B cell (primary cell): ENCODE results near the gene TMEM126A. TPM values are rescaled to one million over a fixed set of nuclear protein-coding genes. Genes with fewer than 3 reads are reported as not detected.

Source experiments
- ATAC-seq: fragments of 200-7000 bp; cut with Tn5 transposase; one replicate; pipeline ENCODE4 v1.10.0; 2021; ENCODE audit warnings: low read depth, mild to moderate bottlenecking, moderate number of reproducible peaks, moderate library complexity
- CTCF ChIA-PET: fragments of 350-600 bp; sonication (Branson Sonifier 250); formaldehyde crosslinking; loops from one replicate; lab custom pipeline; 2021; ENCODE audit warnings: antibody characterized with exemption, inconsistent platforms; lab: Charles Lee
- POLR2A ChIA-PET: fragments of 350-600 bp; sonication (Branson Sonifier 250); formaldehyde crosslinking; loops from one replicate; lab custom pipeline; 2021; ENCODE audit warnings: antibody characterized with exemption; lab: Charles Lee
- DNase-seq: peaks from one replicate; pipeline ENCODE4 v3.0.0; 2013
- H2AFZ ChIP-seq: 2 replicates; pipeline ENCODE4 v1.6.1; 2012; ENCODE audit warnings: mild to moderate bottlenecking, low read depth, low read length; ENCODE audit not compliant: insufficient read depth, poor library complexity, severe bottlenecking
- H3K27ac ChIP-seq, 2 donors: 1 replicate in 1 of 2; 2 replicates in 1 of 2; pipeline ENCODE4 v1.5.1; 2012 to 2013; ENCODE audit warnings: low read length in 2 of 2, mild to moderate bottlenecking in 2 of 2, moderate library complexity in 1 of 2
- H3K27me3 ChIP-seq, 4 experiments: fragments of 200-600 bp in 1 of 4; sonication (generic) in 1 of 4; replicated peaks in 1 of 4; 1 replicate in 2 of 4; 2 replicates in 2 of 4; pipeline versions ENCODE4 v1.6.1 to v1.7.0; 2013 to 2016; ENCODE audit warnings: low read length in 3 of 4, mild to moderate bottlenecking in 2 of 4, mixed read lengths in 1 of 4, moderate library complexity in 1 of 4; ENCODE audit not compliant: insufficient read depth in 4 of 4, control insufficient read depth in 3 of 4; ENCODE audit errors: control extremely low read depth in 1 of 4
- H3K36me3 ChIP-seq, 2 experiments: replicated peaks in 1 of 2; 1 replicate in 1 of 2; 2 replicates in 1 of 2; pipeline versions ENCODE4 v1.6.1 to v1.7.1; 2013; ENCODE audit warnings: low read length in 1 of 2; ENCODE audit not compliant: insufficient read depth in 2 of 2, control insufficient read depth in 1 of 2; ENCODE audit errors: control extremely low read depth in 1 of 2, extremely low read depth in 1 of 2
- H3K4me1 ChIP-seq, 2 donors: fragments of 200-600 bp in 1 of 2; sonication (generic) in 1 of 2; 1 replicate in 1 of 2; 2 replicates in 1 of 2; pipeline versions ENCODE4 v1.5.1 to v1.6.1; 2013 to 2017; ENCODE audit warnings: low read length in 2 of 2; ENCODE audit not compliant: control insufficient read depth in 2 of 2, insufficient read depth in 2 of 2
- H3K4me2 ChIP-seq: replicated peaks from 2 replicates; pipeline ENCODE3; 2012; ENCODE audit warnings: mild to moderate bottlenecking, low read depth, low read length; ENCODE audit not compliant: poor library complexity, severe bottlenecking
- H3K4me3 ChIP-seq, 5 experiments: fragments of 200-600 bp in 1 of 5; sonication (generic) in 1 of 5; 1 replicate in 3 of 5; 2 replicates in 2 of 5; pipeline versions ENCODE4 v1.5.1 to v1.7.0; 2011 to 2016; ENCODE audit warnings: low read length in 4 of 5, mild to moderate bottlenecking in 4 of 5, low read depth in 2 of 5, control low read depth in 1 of 5, moderate library complexity in 1 of 5; ENCODE audit not compliant: insufficient read depth in 1 of 5; ENCODE audit errors: control extremely low read depth in 1 of 5, extremely low read depth in 1 of 5
- H3K79me2 ChIP-seq: fragments of 200-600 bp; sonication (generic); one replicate; pipeline ENCODE4 v1.6.0; 2016; ENCODE audit warnings: low read length; ENCODE audit not compliant: control insufficient read depth, insufficient read depth
- H3K9ac ChIP-seq: fragments of 200-600 bp; sonication (generic); 2 replicates; pipeline ENCODE4 v1.6.1; 2017; ENCODE audit warnings: mild to moderate bottlenecking, low read length, moderate library complexity
- H3K9me3 ChIP-seq, 3 donors: one replicate each; pipeline versions ENCODE4 v1.6.1 to v1.7.1; 2013; ENCODE audit warnings: low read length in 2 of 3; ENCODE audit not compliant: control insufficient read depth in 2 of 3, insufficient read depth in 1 of 3; ENCODE audit errors: control extremely low read depth in 1 of 3
- H4K20me1 ChIP-seq: 2 replicates; pipeline ENCODE4 v1.6.0; 2012; ENCODE audit warnings: mild to moderate bottlenecking, low read length; ENCODE audit not compliant: insufficient read depth, control insufficient read depth, poor library complexity, severe bottlenecking
- H3K27ac Mint-ChIP-seq: one replicate; pipeline ENCODE4 v1.8.0; 2021; ENCODE audit warnings: mixed read lengths
- H3K27me3 Mint-ChIP-seq: one replicate; pipeline ENCODE4 v1.8.0; 2021; ENCODE audit warnings: mixed read lengths
- H3K4me1 Mint-ChIP-seq: one replicate; pipeline ENCODE4 v1.8.0; 2021; ENCODE audit warnings: mixed read lengths
- H3K4me3 Mint-ChIP-seq: one replicate; pipeline ENCODE4 v1.8.0; 2021; ENCODE audit warnings: mixed read lengths
- H3K9me3 Mint-ChIP-seq: one replicate; pipeline ENCODE4 v1.8.0; 2022; ENCODE audit warnings: mixed read lengths; ENCODE audit not compliant: insufficient read depth
- EZH2 ChIP-seq: IDR thresholded peaks from 2 replicates; pipeline ENCODE4 v1.6.1; 2012; ENCODE audit warnings: borderline replicate concordance, low read depth, mild to moderate bottlenecking, moderate library complexity, low read length; ENCODE audit not compliant: insufficient read depth, poor library complexity, severe bottlenecking
- WGBS: methylation state at CpG from one replicate; pipeline ENCODE4 v1.1.5; 2013; ENCODE audit warnings: missing lambda C conversion rate; ENCODE audit not compliant: insufficient coverage; 5-methylcytosine and 5-hydroxymethylcytosine counted together
- intact Hi-C: fragments of 100-400 bp; cut with micrococcal nuclease; formaldehyde crosslinking; loops from one replicate; pipeline ENCODE4 v1.10.0; 2022
- polyA plus RNA-seq: library from polyadenylated mRNA; depleted of rRNA; stranded (reverse); fragments of >200 nt; gene quantifications from 2 replicates; pipeline ENCODE4 v1.2.3, GENCODE V29; 2012
- total RNA-seq, 2 donors: library from RNA; stranded (reverse); fragments of 120-200 nt in 1 of 2; gene quantifications; 1 replicate in 1 of 2; 2 replicates in 1 of 2; pipeline versions ENCODE4 v1.2.3 to v1.2.4, GENCODE V29; 2013 to 2022
- TF ChIP-seq, protein P1 (sequence below): fragments of 200-600 bp; IDR thresholded peaks from one replicate; pipeline ENCODE4 v1.8.0; 2022; ENCODE audit warnings: antibody characterized with exemption, mild to moderate bottlenecking

TMEM126A gene
- total and polyA plus RNA-seq, 2 donors (not counting 1 experiment from before 2014, with no cell fraction given): 15.8 to 19.1 TPM

DNA sequence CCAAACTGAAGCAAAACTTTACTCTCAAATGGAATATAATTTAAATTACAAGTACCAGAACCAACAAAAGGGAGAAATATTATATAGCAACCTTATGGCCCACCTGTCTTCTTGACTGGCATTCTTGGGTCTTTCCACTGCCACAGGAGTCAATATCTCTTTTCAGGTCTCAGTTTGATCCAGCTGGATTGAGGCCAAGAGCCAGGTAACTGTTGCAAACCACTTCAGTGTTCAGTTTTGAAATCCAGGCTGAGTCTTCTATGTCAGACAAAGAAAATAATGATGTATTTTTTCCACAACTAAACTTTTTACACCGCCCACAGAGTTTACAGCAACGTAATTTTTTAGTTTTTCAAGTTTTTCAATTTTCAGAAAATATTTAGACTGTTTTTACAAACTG, 21.3 kb upstream of the TMEM126A start:
- Histone ChIP-seq H4K20me1 (no peaks in the 10 kb centered on the region), H3K4me2 (no peak overlapping the region), H3K36me3 (peaks cover 2 to 5% of the 10 kb centered on the region in 2 experiments), H3K4me3 (no peak overlapping the region), H3K79me2 (peaks cover 27% of the 10 kb centered on the region), H2AFZ (peak overlapping the region; percentile 97), H3K4me1 (peaks cover 14 to 19% of the 10 kb centered on the region in 2 donors), H3K27me3 (no peaks in the 10 kb centered on the region), H3K27ac (no peak overlapping the region), H3K9ac (no peak overlapping the region), H3K9me3 (no peaks in the 10 kb centered on the region)
- no peak for TF ChIP-seq EZH2
- TF ChIP-seq, protein P1, sequence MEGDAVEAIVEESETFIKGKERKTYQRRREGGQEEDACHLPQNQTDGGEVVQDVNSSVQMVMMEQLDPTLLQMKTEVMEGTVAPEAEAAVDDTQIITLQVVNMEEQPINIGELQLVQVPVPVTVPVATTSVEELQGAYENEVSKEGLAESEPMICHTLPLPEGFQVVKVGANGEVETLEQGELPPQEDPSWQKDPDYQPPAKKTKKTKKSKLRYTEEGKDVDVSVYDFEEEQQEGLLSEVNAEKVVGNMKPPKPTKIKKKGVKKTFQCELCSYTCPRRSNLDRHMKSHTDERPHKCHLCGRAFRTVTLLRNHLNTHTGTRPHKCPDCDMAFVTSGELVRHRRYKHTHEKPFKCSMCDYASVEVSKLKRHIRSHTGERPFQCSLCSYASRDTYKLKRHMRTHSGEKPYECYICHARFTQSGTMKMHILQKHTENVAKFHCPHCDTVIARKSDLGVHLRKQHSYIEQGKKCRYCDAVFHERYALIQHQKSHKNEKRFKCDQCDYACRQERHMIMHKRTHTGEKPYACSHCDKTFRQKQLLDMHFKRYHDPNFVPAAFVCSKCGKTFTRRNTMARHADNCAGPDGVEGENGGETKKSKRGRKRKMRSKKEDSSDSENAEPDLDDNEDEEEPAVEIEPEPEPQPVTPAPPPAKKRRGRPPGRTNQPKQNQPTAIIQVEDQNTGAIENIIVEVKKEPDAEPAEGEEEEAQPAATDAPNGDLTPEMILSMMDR: no peak
- Mint-ChIP-seq H3K4me3 (peak overlapping the region; percentile 99), H3K9me3 (no peaks in the 10 kb centered on the region), H3K27ac (no peak overlapping the region), H3K4me1 (peaks cover 28% of the 10 kb centered on the region), H3K27me3 (peaks cover 5% of the 10 kb centered on the region)
- CTCF ChIA-PET: interaction anchor here (1.1 to 2.3 kb wide), 2 partner anchors 37 to 39 kb away, joined by 3 to 15 read pairs; partner anchors contain the start of gene CREBZF
- intact Hi-C loops: loop anchor here (5.0 kb wide), 1 partner anchor 56 kb away; no protein-coding TSS in a partner anchor
- no CpG with 5 or more reads among the region's 2 CpGs for WGBS
- DNase-seq: no peak
- POLR2A ChIA-PET: interaction anchor here (3.3 kb wide), 1 partner anchor 21 kb away, joined by 20 read pairs; the partner anchor contains the start of gene TMEM126A
- no peak for ATAC-seq

DNA sequence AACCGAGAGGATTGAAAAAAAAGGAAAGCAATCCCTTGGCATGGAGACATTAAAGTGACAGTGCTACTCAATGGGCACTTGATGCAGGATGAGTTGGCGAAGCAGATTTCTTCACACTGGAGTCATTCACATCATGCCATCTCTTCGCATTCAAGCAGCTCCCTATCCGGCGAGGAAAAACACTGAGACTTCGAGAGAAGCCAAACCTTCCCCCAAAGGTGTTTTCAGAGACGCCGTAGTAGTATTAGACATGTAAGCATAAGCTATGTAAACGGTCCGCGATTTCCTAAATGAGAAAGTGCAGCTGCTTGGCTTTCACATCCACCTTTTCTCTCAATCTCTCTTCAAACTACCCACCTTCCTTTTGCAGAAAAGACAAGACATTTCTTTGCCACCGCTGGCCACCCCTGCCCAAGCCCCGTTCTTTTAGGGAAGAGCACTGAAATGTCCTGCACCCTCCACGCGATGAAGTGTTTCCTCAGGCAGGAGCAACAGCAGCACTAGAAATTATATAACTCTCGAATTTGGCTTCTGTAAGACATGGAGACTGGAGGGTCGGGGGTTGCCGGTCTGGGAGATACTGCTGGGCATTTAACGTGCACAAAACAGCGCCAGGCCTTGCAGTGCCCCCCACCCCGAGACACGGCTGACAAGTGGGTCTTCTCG, 20.3 kb upstream of the TMEM126A start, which contains the start of gene DLG2:
TSS of gene DLG2 (minus strand) at position 13 of the 666 bp plus-strand sequence.
- Histone ChIP-seq H2AFZ (peak within 1 kb of the TSS; percentile 97), H4K20me1 (no peaks in the 10 kb centered on the region), H3K4me3 (peak within 1 kb of the TSS; percentile 75 to 99 (median 85)), H3K27me3 (no peaks in the 10 kb centered on the region), H3K9me3 (no peaks in the 10 kb centered on the region), H3K9ac (peak within 1 kb of the TSS; percentile 80), H3K36me3 (peaks cover 2 to 5% of the 10 kb centered on the region in 2 experiments), H3K4me1 (peaks cover 14 to 19% of the 10 kb centered on the region in 2 donors), H3K4me2 (peak within 1 kb of the TSS; percentile 86), H3K27ac (peak within 1 kb of the TSS; percentile 65 to 87), H3K79me2 (peaks cover 27% of the 10 kb centered on the region)
- H3K4me1 Mint-ChIP-seq: peaks cover 28% of the 10 kb centered on the region
- H3K27me3 Mint-ChIP-seq: peaks cover 5% of the 10 kb centered on the region
- DNase-seq: peak; percentile 49
- WGBS: 1% methylated on average over 22 of the region's 23 CpGs
- peak within 1 kb of the TSS; percentile 99 for H3K4me3 Mint-ChIP-seq
- ChIA-PET CTCF (interaction anchor here (0.8 to 2.3 kb wide), 9 partner anchors 18 to 1069 kb away, joined by 3 to 15 read pairs (median 4); partner anchors contain the start of genes CCDC83, CREBZF, EED and TMEM126A), POLR2A (interaction anchor here (0.8 to 3.3 kb wide), 3 partner anchors 20 to 617 kb away, joined by 4 to 20 read pairs (median 16); partner anchors contain the start of genes CREBZF, EED and TMEM126A)
- no peaks in the 10 kb centered on the region for H3K9me3 Mint-ChIP-seq
- intact Hi-C loops: loop anchor here (5.0 kb wide), 1 partner anchor 55 kb away; no protein-coding TSS in a partner anchor
- ATAC-seq: no peak
- TF ChIP-seq, protein P1: no peak
- TF ChIP-seq EZH2: no peak
- peak within 1 kb of the TSS; percentile 96 for H3K27ac Mint-ChIP-seq
